Body of pancreas (tissue), 4 donors: Measurements from ENCODE around the gene DCTN2.

Experiments used
- CTCF ChIP-seq, 7 experiments: fragments of 450-650 bp in 4 of 7; fragments of 200-600 bp in 3 of 7; sonication (generic) in 3 of 7; IDR thresholded peaks; one replicate each; pipeline ENCODE4 v1.5.1; 2016 to 2019; ENCODE audit warnings: antibody characterized with exemption in 7 of 7
- POLR2A ChIP-seq, 3 donors: fragments of 450-650 bp; IDR thresholded peaks; one replicate each; pipeline ENCODE4 v1.6.1; 2016; ENCODE audit warnings: antibody characterized with exemption in 3 of 3, mild to moderate bottlenecking in 2 of 3

GRCh38 chr12:57529831-57530230 is 17.2 kb downstream of the DCTN2 start:
- no peak for TF ChIP-seq CTCF (IDR thresholded peaks at IDR 0.05)
- TF ChIP-seq POLR2A (IDR thresholded peaks at IDR 0.05): no peak
